NCI-H1694 (cell line): ENCODE measurements around the gene BMPR1A.

Experiments used
- DNase-seq: peaks from one replicate; lab custom pipeline; 2025; lab: John Stamatoyannopoulos, UW

BMPR1A gene

GRCh38 chr10:86756511-86757112 lies at the start of gene BMPR1A:
Gene BMPR1A, plus strand, starts transcription at chr10:86756619. Its CDS starts 119,400 bp downstream, at chr10:86876019.
- no peak for DNase-seq

GRCh38 chr10:86706977-86707376 lies 49.4 kb upstream of the BMPR1A start:
- no peak for DNase-seq

- no peak for DNase-seq
Measured at GRCh38 chr10:86707505-86707904, 48.9 kb upstream of the BMPR1A start.

- DNase-seq: no peak
Measured at GRCh38 chr10:86708068-86708782, 48.2 kb upstream of the BMPR1A start.

- no peak for DNase-seq
Measured at GRCh38 chr10:86708783-86709380, 47.5 kb upstream of the BMPR1A start.

GRCh38 chr10:86709396-86710185 lies 46.8 kb upstream of the BMPR1A start:
- DNase-seq: no peak

GRCh38 chr10:86710987-86711512 lies 45.4 kb upstream of the BMPR1A start:
- DNase-seq: peak; percentile 41

GRCh38 chr10:86711513-86712316 lies 44.7 kb upstream of the BMPR1A start:
- DNase-seq: no peak

GRCh38 chr10:86712317-86712707 lies 44.1 kb upstream of the BMPR1A start:
- DNase-seq: peak; percentile 39

GRCh38 chr10:86715156-86715795 lies 41.1 kb upstream of the BMPR1A start:
- no peak for DNase-seq

GRCh38 chr10:86715836-86716235 lies 40.6 kb upstream of the BMPR1A start:
- no peak for DNase-seq

GRCh38 chr10:86716466-86716865 lies 40.0 kb upstream of the BMPR1A start:
- DNase-seq: no peak

- no peak for DNase-seq
Measured at GRCh38 chr10:86718556-86718955, 37.9 kb upstream of the BMPR1A start.

- DNase-seq: no peak
Measured at GRCh38 chr10:86721232-86721631, 35.2 kb upstream of the BMPR1A start.

GRCh38 chr10:86723009-86723408 lies 33.4 kb upstream of the BMPR1A start:
- no peak for DNase-seq

- DNase-seq: no peak
Measured at GRCh38 chr10:86724445-86724844, 32.0 kb upstream of the BMPR1A start.

- DNase-seq: no peak
Measured at GRCh38 chr10:86725980-86726676, 30.3 kb upstream of the BMPR1A start.

GRCh38 chr10:86726677-86726999 lies 29.8 kb upstream of the BMPR1A start:
- DNase-seq: no peak

GRCh38 chr10:86727470-86727869 lies 28.9 kb upstream of the BMPR1A start:
- no peak for DNase-seq

- DNase-seq: no peak
Measured at GRCh38 chr10:86728056-86728455, 28.4 kb upstream of the BMPR1A start.

GRCh38 chr10:86729677-86730076 lies 26.7 kb upstream of the BMPR1A start:
- DNase-seq: no peak
